Uterus (tissue), 4 donors: ENCODE measurements around the gene GABRE. TPM values are rescaled to one million over a fixed set of nuclear protein-coding genes. Genes with fewer than 3 reads are reported as not detected.

Experiments
- DNase-seq, 2 donors: peaks; one replicate each; pipeline ENCODE4 v3.0.0-alpha.2; 2019 to 2020
- H3K27ac ChIP-seq, 2 donors: fragments of 200-600 bp; sonication (generic); 1 replicate in 1 of 2; 2 replicates in 1 of 2; pipeline ENCODE4 v1.5.1; 2016 to 2018
- H3K27me3 ChIP-seq, 2 donors: fragments of 200-600 bp; sonication (generic); one replicate each; pipeline ENCODE4 v1.5.1; 2018 to 2019; ENCODE audit warnings: control low read depth in 1 of 2
- H3K36me3 ChIP-seq, 2 donors: fragments of 200-600 bp; sonication (generic); one replicate each; pipeline ENCODE4 v1.5.1; 2019; ENCODE audit warnings: control low read depth in 1 of 2
- H3K4me1 ChIP-seq, 2 donors: fragments of 200-600 bp; sonication (generic); one replicate each; pipeline ENCODE4 v1.5.1; 2018 to 2019; ENCODE audit warnings: control low read depth in 1 of 2
- H3K4me3 ChIP-seq, 2 donors: fragments of 200-600 bp; sonication (generic); 1 replicate in 1 of 2; 2 replicates in 1 of 2; pipeline ENCODE4 v1.5.1; 2018 to 2019; ENCODE audit warnings: mild to moderate bottlenecking in 1 of 2
- H3K9me3 ChIP-seq, 2 donors: fragments of 200-600 bp; sonication (generic); one replicate each; pipeline ENCODE4 v1.5.1; 2019; ENCODE audit warnings: control low read depth in 1 of 2
- CTCF ChIP-seq, 4 experiments: fragments of 200-600 bp in 2 of 4; fragments of 450-650 bp in 2 of 4; sonication (generic) in 2 of 4; IDR thresholded peaks; one replicate each; pipeline ENCODE4 v1.5.1; 2016 to 2019; ENCODE audit warnings: antibody characterized with exemption in 4 of 4, mild to moderate bottlenecking in 2 of 4, moderate library complexity in 1 of 4
- POLR2A ChIP-seq, 2 donors: fragments of 450-650 bp; IDR thresholded peaks; one replicate each; pipeline ENCODE4 v1.6.1; 2016; ENCODE audit warnings: antibody characterized with exemption in 2 of 2, mild to moderate bottlenecking in 1 of 2, moderate library complexity in 1 of 2
- intact Hi-C: fragments of 100-400 bp; cut with DNase I; formaldehyde crosslinking; loops from one replicate; pipeline ENCODE4 v1.15.1; 2023; ENCODE audit warnings: low total_unique reads
- total RNA-seq, 4 donors: library from RNA; depleted of rRNA in 3 of 4; stranded (reverse); fragments of >200 nt in 3 of 4; gene quantifications; one replicate each; pipeline versions ENCODE4 v1.1.0 to v1.2.4, GENCODE V29; 2014 to 2023
- donor health status: DM: yes; HTN: yes; CAD: no.

GABRE gene
- total RNA-seq, 4 donors from 2014 or later = 27.0 to 54.2 (median 27.8) TPM

- no peaks in the 10 kb centered on the region for H3K36me3 ChIP-seq
Observed at GRCh38 chrX:151977009-151977408, 2.5 kb upstream of the GABRE start.

GRCh38 chrX:151975736-151976275 is 1.3 kb upstream of the GABRE start:
- no peak overlapping the region for H3K4me3 ChIP-seq
- no peak for DNase-seq
- no peaks in the 10 kb centered on the region for H3K4me1 ChIP-seq
- H3K27me3 ChIP-seq = no peaks in the 10 kb centered on the region
- intact Hi-C loops = no loop called here
- no peaks in the 10 kb centered on the region for H3K36me3 ChIP-seq
- TF ChIP-seq CTCF (IDR thresholded peaks at IDR 0.05) (no peak), POLR2A (IDR thresholded peaks at IDR 0.05) (no peak)
- H3K27ac ChIP-seq = no peak overlapping the region
- H3K9me3 ChIP-seq = no peaks in the 10 kb centered on the region

More at GRCh38 chrX:151977009-151977408, 2.5 kb upstream of the GABRE start:
- no peak for DNase-seq
- no peak for TF ChIP-seq POLR2A (IDR thresholded peaks at IDR 0.05)
- no peak for TF ChIP-seq CTCF (IDR thresholded peaks at IDR 0.05)
- H3K9me3 ChIP-seq = no peaks in the 10 kb centered on the region
- H3K4me3 ChIP-seq = no peak overlapping the region
- no peaks in the 10 kb centered on the region for H3K27me3 ChIP-seq
- H3K4me1 ChIP-seq = no peaks in the 10 kb centered on the region
- no peak overlapping the region for H3K27ac ChIP-seq
- intact Hi-C loops = no loop called here

GRCh38 chrX:151975228-151975593 is 735 bp upstream of the GABRE start:
- no peak for TF ChIP-seq POLR2A (IDR thresholded peaks at IDR 0.05)
- TF ChIP-seq CTCF (IDR thresholded peaks at IDR 0.05) = no peak

GRCh38 chrX:151973851-151974335 is 583 bp downstream of the GABRE start:
- peak; percentile 25 to 34 for DNase-seq
- intact Hi-C loops = no loop called here
- peak overlapping the region; percentile 64 to 79 for H3K27ac ChIP-seq

More at GRCh38 chrX:151975228-151975593, 735 bp upstream of the GABRE start:
- DNase-seq = no peak
- intact Hi-C loops = no loop called here
- Histone ChIP-seq H3K4me1 (no peaks in the 10 kb centered on the region), H3K36me3 (no peaks in the 10 kb centered on the region), H3K4me3 (no peak overlapping the region), H3K27me3 (no peaks in the 10 kb centered on the region), H3K9me3 (no peaks in the 10 kb centered on the region), H3K27ac (peak overlapping the region in 1 of 2 donors; percentile 79)

More at GRCh38 chrX:151973851-151974335, 583 bp downstream of the GABRE start:
- H3K4me3 ChIP-seq = peak overlapping the region; percentile 29 to 48
- no peaks in the 10 kb centered on the region for H3K36me3 ChIP-seq
- H3K4me1 ChIP-seq = no peaks in the 10 kb centered on the region
- TF ChIP-seq CTCF (IDR thresholded peaks at IDR 0.05) (no peak), POLR2A (IDR thresholded peaks at IDR 0.05) (no peak)
- H3K9me3 ChIP-seq = no peaks in the 10 kb centered on the region
- H3K27me3 ChIP-seq = no peaks in the 10 kb centered on the region
